Hepatocyte (in vitro differentiated cells): ENCODE results near the gene CPNE4.

Experiments
- CTCF ChIP-seq: fragments of 200-600 bp; sonication (generic); IDR thresholded peaks from 2 replicates; pipeline ENCODE4 v1.5.1; 2016; ENCODE audit warnings: antibody characterized with exemption, mild to moderate bottlenecking; ENCODE audit not compliant: poor library complexity
- EZH2 ChIP-seq: fragments of 200-600 bp; sonication (generic); IDR thresholded peaks from 2 replicates; pipeline ENCODE4 v1.6.1; 2016; ENCODE audit warnings: antibody characterized with exemption, mild to moderate bottlenecking, borderline replicate concordance
- EZH2phosphoT487 ChIP-seq: fragments of 200-600 bp; sonication (generic); IDR thresholded peaks from one replicate; pipeline ENCODE4 v1.6.1; 2018; ENCODE audit warnings: antibody characterized with exemption, mild to moderate bottlenecking, low read depth, moderate library complexity; ENCODE audit not compliant: unreplicated experiment, severe bottlenecking

- TF ChIP-seq CTCF, result no peak
- no peak for TF ChIP-seq EZH2phosphoT487
- TF ChIP-seq EZH2, result no peak
Measured at GRCh38 chr3:131880948-131881347, 153.9 kb downstream of the CPNE4 start.
